Upper lobe of left lung (tissue), 6 donors: ENCODE data around the gene CTNNAL1. TPM values are rescaled to one million over a fixed set of nuclear protein-coding genes. Genes with fewer than 3 reads are reported as not detected.

ENCODE experiments used
- ATAC-seq, 2 donors: fragments of 200-7000 bp; cut with Tn5 transposase; one replicate each; pipeline ENCODE4 v1.9.1; 2022; ENCODE audit warnings: mild to moderate bottlenecking in 2 of 2, moderate library complexity in 2 of 2; ENCODE audit not compliant: low FRiP score in 2 of 2
- DNase-seq, 2 donors: peaks; one replicate each; pipeline ENCODE4 v3.0.0-alpha.2; 2019 to 2020
- H3K27ac ChIP-seq, 4 donors: fragments of 200-600 bp; sonication (generic); one replicate each; pipeline ENCODE4 v1.5.1; 2016 to 2019
- H3K27me3 ChIP-seq, 4 donors: fragments of 200-600 bp; sonication (generic); one replicate each; pipeline ENCODE4 v1.5.1; 2017 to 2019
- H3K36me3 ChIP-seq, 4 donors: fragments of 200-600 bp; sonication (generic); one replicate each; pipeline ENCODE4 v1.5.1; 2016 to 2019
- H3K4me1 ChIP-seq, 4 donors: fragments of 200-600 bp; sonication (generic); one replicate each; pipeline ENCODE4 v1.5.1; 2018 to 2019
- H3K4me3 ChIP-seq, 4 donors: fragments of 200-600 bp; sonication (generic); one replicate each; pipeline ENCODE4 v1.5.1; 2017 to 2019; ENCODE audit warnings: mild to moderate bottlenecking in 2 of 4, moderate library complexity in 1 of 4
- H3K9me3 ChIP-seq, 4 donors: fragments of 200-600 bp; sonication (generic); one replicate each; pipeline ENCODE4 v1.5.1; 2018 to 2019
- EP300 ChIP-seq, 4 donors: sonication (generic); formaldehyde crosslinking; IDR thresholded peaks; one replicate each; pipeline ENCODE4 v1.5.1; 2017; ENCODE audit warnings: antibody characterized with exemption in 4 of 4, control low read depth in 2 of 4
- POLR2A ChIP-seq, 4 donors: fragments of 450-650 bp; IDR thresholded peaks; one replicate each; pipeline ENCODE4 v1.5.1; 2016 to 2017; ENCODE audit warnings: antibody characterized with exemption in 4 of 4, mild to moderate bottlenecking in 2 of 4
- POLR2AphosphoS5 ChIP-seq, 2 donors: sonication (generic); formaldehyde crosslinking; IDR thresholded peaks; one replicate each; pipeline ENCODE4 v1.5.1; 2017; ENCODE audit warnings: antibody characterized with exemption in 2 of 2
- WGBS, 2 donors: methylation state at CpG; one replicate each; pipeline ENCODE4 v1.1.5; 2017 to 2018; 5-methylcytosine and 5-hydroxymethylcytosine counted together
- total RNA-seq, 6 donors: library from RNA; depleted of rRNA in 4 of 6; stranded (reverse); fragments of >200 nt in 4 of 6; gene quantifications; one replicate each; pipeline versions ENCODE4 v1.1.0 to v1.2.1, GENCODE V29; 2016 to 2021
- TF ChIP-seq, protein P1 (sequence below), 6 experiments: fragments of 450-650 bp in 4 of 6; fragments of 200-600 bp in 2 of 6; sonication (generic) in 2 of 6; IDR thresholded peaks; one replicate each; pipeline ENCODE4 v1.5.1; 2016 to 2019; ENCODE audit warnings: antibody characterized with exemption in 6 of 6
- donor health status: DM: no; HTN: no; CAD: no; lungs with moderate emphysema.
- donor health status: DM: no; HTN: yes; CAD: no; lungs with severe emphysema.

CTNNAL1 gene
- total RNA-seq, 6 donors from 2014 or later = 10.5 to 59.6 (median 25.9) TPM

DNA sequence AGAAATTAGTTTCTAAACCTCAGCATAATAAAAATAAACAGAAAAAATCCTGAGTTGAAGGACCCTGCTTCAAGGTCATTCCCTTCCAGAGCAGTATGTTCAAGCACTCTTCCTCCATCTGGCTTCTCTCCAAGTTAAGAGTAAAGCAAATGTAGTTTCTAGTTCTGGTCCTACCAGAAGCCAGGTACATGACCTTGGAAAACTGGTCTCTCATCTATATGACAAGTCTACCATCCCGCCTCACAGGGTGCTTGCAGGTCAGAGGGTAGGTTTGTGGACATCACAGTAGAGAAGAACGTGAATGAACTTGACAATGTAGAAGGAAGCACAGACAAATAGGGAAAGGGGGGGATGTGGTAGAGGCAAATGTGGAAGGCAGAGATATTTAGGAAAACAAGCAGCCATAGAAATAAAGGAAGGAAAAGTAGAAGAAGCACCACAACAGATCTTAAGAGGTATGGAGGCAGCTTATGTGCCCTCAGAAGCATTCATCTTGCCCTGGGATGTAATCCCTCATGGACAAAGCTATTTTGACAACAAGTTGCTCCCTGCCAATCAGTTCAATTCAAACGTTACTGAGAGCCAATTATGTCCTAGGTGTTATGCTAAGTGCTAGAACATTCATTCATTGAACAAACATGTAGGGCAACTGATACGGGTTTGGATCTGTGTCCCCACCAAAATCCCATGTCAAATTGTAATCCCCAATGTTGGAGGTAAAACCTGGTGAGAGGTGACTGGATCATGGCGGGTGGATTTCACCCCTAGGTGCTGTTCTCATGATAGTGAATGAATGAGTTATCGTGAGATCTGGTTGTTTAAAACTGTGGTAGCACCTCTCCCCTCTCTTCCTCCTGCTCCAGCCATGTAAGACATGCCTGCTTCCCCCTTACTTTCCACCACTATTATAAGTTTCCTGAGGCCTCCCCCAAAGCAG, 23.7 kb upstream of the CTNNAL1 start:
- peaks cover 10 to 34% (median 15%) of the 10 kb centered on the region in 4 donors for H3K36me3 ChIP-seq
- no peak overlapping the region for H3K4me3 ChIP-seq
- peaks cover 5 to 18% (median 13%) of the 10 kb centered on the region in 4 donors for H3K4me1 ChIP-seq
- no peak for DNase-seq
- peak in 1 of 2 donors; percentile 7 for ATAC-seq
- TF ChIP-seq EP300 (IDR thresholded peaks at IDR 0.05) = no peak
- TF ChIP-seq, protein P1, sequence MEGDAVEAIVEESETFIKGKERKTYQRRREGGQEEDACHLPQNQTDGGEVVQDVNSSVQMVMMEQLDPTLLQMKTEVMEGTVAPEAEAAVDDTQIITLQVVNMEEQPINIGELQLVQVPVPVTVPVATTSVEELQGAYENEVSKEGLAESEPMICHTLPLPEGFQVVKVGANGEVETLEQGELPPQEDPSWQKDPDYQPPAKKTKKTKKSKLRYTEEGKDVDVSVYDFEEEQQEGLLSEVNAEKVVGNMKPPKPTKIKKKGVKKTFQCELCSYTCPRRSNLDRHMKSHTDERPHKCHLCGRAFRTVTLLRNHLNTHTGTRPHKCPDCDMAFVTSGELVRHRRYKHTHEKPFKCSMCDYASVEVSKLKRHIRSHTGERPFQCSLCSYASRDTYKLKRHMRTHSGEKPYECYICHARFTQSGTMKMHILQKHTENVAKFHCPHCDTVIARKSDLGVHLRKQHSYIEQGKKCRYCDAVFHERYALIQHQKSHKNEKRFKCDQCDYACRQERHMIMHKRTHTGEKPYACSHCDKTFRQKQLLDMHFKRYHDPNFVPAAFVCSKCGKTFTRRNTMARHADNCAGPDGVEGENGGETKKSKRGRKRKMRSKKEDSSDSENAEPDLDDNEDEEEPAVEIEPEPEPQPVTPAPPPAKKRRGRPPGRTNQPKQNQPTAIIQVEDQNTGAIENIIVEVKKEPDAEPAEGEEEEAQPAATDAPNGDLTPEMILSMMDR (IDR thresholded peaks at IDR 0.05) = no peak
- TF ChIP-seq POLR2A (IDR thresholded peaks at IDR 0.05) = no peak
- no peak for TF ChIP-seq POLR2AphosphoS5 (IDR thresholded peaks at IDR 0.05)
- WGBS, 2 donors = 76 to 78% methylated on average over 6 of the region's 6 CpGs
- H3K27me3 ChIP-seq = no peaks in the 10 kb centered on the region
- no peaks in the 10 kb centered on the region for H3K9me3 ChIP-seq
- peak overlapping the region in 3 of 4 donors; percentile 18 to 59 (median 30) for H3K27ac ChIP-seq

DNA sequence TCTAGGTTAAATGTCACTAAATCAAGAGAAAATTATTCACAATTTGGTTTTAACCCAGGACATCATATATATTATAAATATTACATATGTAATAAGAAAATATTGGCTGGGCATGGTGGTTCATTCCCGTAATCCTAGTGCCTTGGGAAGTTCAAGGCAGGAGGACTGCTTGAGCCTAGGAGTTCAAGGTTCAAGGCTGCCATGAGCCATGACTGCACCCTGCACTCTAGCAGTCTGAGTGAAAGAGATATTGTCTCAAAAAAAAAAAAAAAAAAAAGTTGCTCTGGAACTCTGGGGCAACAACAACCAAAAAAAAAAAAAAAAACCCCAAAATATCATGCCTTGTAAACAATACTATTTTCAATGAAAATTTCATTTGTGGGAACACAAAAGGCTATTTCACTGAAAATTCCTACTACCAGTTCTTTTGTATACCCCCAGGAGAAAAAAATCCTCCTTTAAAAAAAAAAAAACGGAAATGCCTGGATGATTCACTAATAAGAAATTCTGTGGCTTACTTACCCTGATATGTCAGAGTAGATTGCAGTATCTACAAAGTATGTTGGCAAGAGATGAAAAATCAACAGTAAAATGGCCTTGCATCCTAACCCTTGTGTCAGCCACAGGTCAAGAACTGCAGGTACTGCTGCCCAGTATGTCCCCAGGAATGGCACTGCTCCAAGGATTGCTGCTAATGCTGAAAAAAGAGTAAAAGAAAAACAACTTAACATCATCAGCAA, 22.6 kb upstream of the CTNNAL1 start:
- 70 to 71% methylated on average over 2 of the region's 2 CpGs for WGBS, 2 donors
- Histone ChIP-seq H3K36me3 (peaks cover 10 to 39% (median 17%) of the 10 kb centered on the region in 4 donors), H3K9me3 (no peaks in the 10 kb centered on the region), H3K4me3 (no peak overlapping the region), H3K27me3 (no peaks in the 10 kb centered on the region), H3K27ac (peak overlapping the region in 2 of 4 donors; percentile 18 to 59), H3K4me1 (peaks cover 5 to 18% (median 13%) of the 10 kb centered on the region in 4 donors)
- peak; percentile 81 to 86 for ATAC-seq
- DNase-seq = peak in 1 of 2 donors; percentile 58
- TF ChIP-seq, protein P1 (IDR thresholded peaks at IDR 0.05) = no peak
- TF ChIP-seq POLR2AphosphoS5 (IDR thresholded peaks at IDR 0.05) = peak in 1 of 2 donors; percentile 15

DNA sequence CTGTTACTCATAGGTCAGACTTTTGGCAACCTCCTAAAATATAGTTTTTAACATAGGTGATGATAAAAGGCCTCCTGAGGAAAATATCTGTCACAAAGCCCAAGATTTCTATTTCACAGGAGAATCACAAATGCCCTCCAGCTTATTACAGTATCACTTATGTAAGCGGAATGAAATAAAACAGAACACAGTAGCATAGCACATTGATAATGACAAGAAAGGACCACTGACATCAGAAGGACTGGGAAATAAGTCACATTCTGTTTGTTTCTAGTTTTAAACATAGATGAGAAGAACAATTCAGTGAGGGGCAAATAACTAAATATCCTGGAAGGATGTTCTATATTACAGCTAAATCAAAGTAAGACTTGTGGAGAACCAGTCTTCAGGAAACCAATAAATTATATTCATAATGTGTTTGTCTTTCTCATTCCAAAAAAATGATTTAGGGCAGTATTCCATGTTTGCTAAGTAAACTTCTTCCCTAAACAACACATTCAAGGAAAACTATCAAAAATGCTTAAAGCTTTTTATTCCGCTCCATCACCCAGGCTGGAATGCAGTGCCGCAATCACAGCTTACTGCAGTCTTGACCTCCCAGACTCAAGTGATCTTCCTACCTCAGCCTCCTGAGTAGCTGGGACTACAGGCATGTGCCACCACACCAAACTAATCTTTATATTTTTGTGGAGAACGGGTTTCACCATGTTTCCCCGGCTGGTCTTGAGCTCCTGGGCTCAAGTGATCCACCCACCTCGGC, 20.8 kb upstream of the CTNNAL1 start:
- Histone ChIP-seq H3K27ac (no peak overlapping the region), H3K27me3 (no peaks in the 10 kb centered on the region), H3K4me1 (peaks cover 5 to 18% (median 13%) of the 10 kb centered on the region in 4 donors), H3K36me3 (peaks cover 10 to 44% (median 17%) of the 10 kb centered on the region in 4 donors), H3K9me3 (no peaks in the 10 kb centered on the region), H3K4me3 (no peak overlapping the region)
- 80 to 91% methylated on average over 6 of the region's 6 CpGs for WGBS, 2 donors
- no peak for TF ChIP-seq POLR2A (IDR thresholded peaks at IDR 0.05)
- TF ChIP-seq, protein P1 (IDR thresholded peaks at IDR 0.05) = no peak
- no peak for TF ChIP-seq POLR2AphosphoS5 (IDR thresholded peaks at IDR 0.05)
- no peak for TF ChIP-seq EP300 (IDR thresholded peaks at IDR 0.05)
- ATAC-seq = no peak
- DNase-seq = no peak

DNA sequence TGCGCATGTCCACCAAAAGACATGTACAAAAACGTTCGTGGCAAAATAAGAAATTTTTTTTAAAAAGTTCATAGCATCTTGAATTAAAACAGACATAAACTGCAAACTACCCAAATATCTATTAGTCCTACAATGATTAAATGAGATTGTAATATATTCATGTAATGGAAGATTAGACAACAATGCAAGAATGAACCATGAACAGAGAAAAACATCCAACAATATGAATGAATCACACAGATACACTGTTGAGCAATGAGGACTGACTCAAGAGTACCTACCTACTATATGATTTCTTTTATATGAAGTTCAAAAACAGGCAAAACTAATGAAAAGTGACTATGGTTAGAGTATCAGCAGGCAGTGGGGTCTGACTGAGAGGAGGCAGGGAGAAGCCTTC, 17.9 kb upstream of the CTNNAL1 start:
- no peak for DNase-seq
- no peaks in the 10 kb centered on the region for H3K27me3 ChIP-seq
- no peak for ATAC-seq
- peaks cover 10 to 40% (median 15%) of the 10 kb centered on the region in 4 donors for H3K36me3 ChIP-seq
- peaks cover 0 to 14% (median 13%) of the 10 kb centered on the region in 4 donors for H3K4me1 ChIP-seq
- H3K9me3 ChIP-seq = no peaks in the 10 kb centered on the region
- TF ChIP-seq POLR2AphosphoS5 (IDR thresholded peaks at IDR 0.05) = no peak
- TF ChIP-seq POLR2A (IDR thresholded peaks at IDR 0.05) = no peak
- TF ChIP-seq, protein P1 (IDR thresholded peaks at IDR 0.05) = no peak
- TF ChIP-seq EP300 (IDR thresholded peaks at IDR 0.05) = no peak
- H3K27ac ChIP-seq = no peak overlapping the region
- 95 to 96% methylated on average over 3 of the region's 3 CpGs for WGBS, 2 donors
- H3K4me3 ChIP-seq = no peak overlapping the region
